Measurements from ENCODE around the gene DAB2. TPM values are rescaled to one million over a fixed set of nuclear protein-coding genes. Genes with fewer than 3 reads are reported as not detected.

The DAB2 gene
- total and polyA plus RNA-seq, 8 donors = 96.8 to 162 (median 120) TPM

GRCh38 chr5:39420482-39421145 is 4.2 kb downstream of the DAB2 start:
- peak; percentile 16 for ATAC-seq
- intact Hi-C loops (cut with DNase I) = loop anchor here in 1 of 2 donors (10.0 kb wide), 1 partner anchor 84 kb away; no protein-coding TSS in a partner anchor
- peak in 2 of 4 donors; percentile 32 to 73 for DNase-seq
- no peaks in the 10 kb centered on the region for H3K9me3 ChIP-seq
- H3K4me1 ChIP-seq = peaks cover 18 to 58% of the 10 kb centered on the region in 2 donors
- no peaks in the 10 kb centered on the region for H3K36me3 ChIP-seq
- TF ChIP-seq CTCF (IDR thresholded peaks at IDR 0.05) = no peak
- H3K27ac ChIP-seq = peak overlapping the region; percentile 87 to 90
- peaks cover 0 to 5% of the 10 kb centered on the region in 2 donors for H3K27me3 ChIP-seq
- peak overlapping the region in 1 of 2 donors; percentile 55 for H3K4me3 ChIP-seq

GRCh38 chr5:39419796-39420195 is 5.0 kb downstream of the DAB2 start:
- Histone ChIP-seq H3K27ac (peak overlapping the region; percentile 87 to 90), H3K27me3 (peaks cover 0 to under 1% of the 10 kb centered on the region in 2 donors), H3K4me1 (peaks cover 18 to 63% of the 10 kb centered on the region in 2 donors), H3K36me3 (no peaks in the 10 kb centered on the region), H3K9me3 (no peaks in the 10 kb centered on the region), H3K4me3 (no peak overlapping the region)
- DNase-seq (no peak), ATAC-seq (no peak)
- intact Hi-C loops (cut with DNase I) = loop anchor here in 1 of 2 donors (10.0 kb wide), 1 partner anchor 85 kb away; no protein-coding TSS in a partner anchor
- no peak for TF ChIP-seq CTCF (IDR thresholded peaks at IDR 0.05)

- intact Hi-C loops (cut with DNase I) = no loop called here
- DNase-seq (no peak), ATAC-seq (no peak)
- H3K27me3 ChIP-seq = no peaks in the 10 kb centered on the region
- no peak for TF ChIP-seq CTCF (IDR thresholded peaks at IDR 0.05)
- no peak overlapping the region for H3K27ac ChIP-seq
- H3K9me3 ChIP-seq = no peaks in the 10 kb centered on the region
- no peak overlapping the region for H3K4me3 ChIP-seq
- H3K36me3 ChIP-seq = no peaks in the 10 kb centered on the region
- H3K4me1 ChIP-seq = peaks cover 18 to 73% of the 10 kb centered on the region in 2 donors
Measured at GRCh38 chr5:39417979-39418378, 6.8 kb downstream of the DAB2 start.

GRCh38 chr5:39415201-39415600 is 9.6 kb downstream of the DAB2 start:
- no peak overlapping the region for H3K27ac ChIP-seq
- intact Hi-C loops (cut with DNase I) = no loop called here
- ATAC-seq (no peak), DNase-seq (no peak)
- H3K27me3 ChIP-seq = no peaks in the 10 kb centered on the region
- H3K4me3 ChIP-seq = no peak overlapping the region
- no peaks in the 10 kb centered on the region for H3K36me3 ChIP-seq
- TF ChIP-seq CTCF (IDR thresholded peaks at IDR 0.05) = no peak
- H3K9me3 ChIP-seq = no peaks in the 10 kb centered on the region
- peaks cover 28 to 75% of the 10 kb centered on the region in 2 donors for H3K4me1 ChIP-seq

GRCh38 chr5:39414426-39414825 is 10.4 kb downstream of the DAB2 start:
- no peaks in the 10 kb centered on the region for H3K27me3 ChIP-seq
- H3K4me3 ChIP-seq = no peak overlapping the region
- no peaks in the 10 kb centered on the region for H3K36me3 ChIP-seq
- DNase-seq (peak in 1 of 4 donors; percentile 35), ATAC-seq (no peak)
- H3K4me1 ChIP-seq = peaks cover 24 to 74% of the 10 kb centered on the region in 2 donors
- no peaks in the 10 kb centered on the region for H3K9me3 ChIP-seq
- intact Hi-C loops (cut with DNase I) = no loop called here
- H3K27ac ChIP-seq = no peak overlapping the region
- TF ChIP-seq CTCF (IDR thresholded peaks at IDR 0.05) = no peak

Data from left lung (tissue), 10 donors.